Esophagus (tissue), 2 donors: Measurements from ENCODE around the gene ALPP. TPM values are rescaled to one million over a fixed set of nuclear protein-coding genes. Genes with fewer than 3 reads are reported as not detected.

ENCODE experiments used
- H3K27ac ChIP-seq, 2 donors: one replicate each; pipeline ENCODE4 v1.5.1; 2013; ENCODE audit warnings: low read depth in 2 of 2, mild to moderate bottlenecking in 2 of 2, inconsistent platforms in 1 of 2, low read length in 1 of 2, moderate library complexity in 1 of 2
- H3K27me3 ChIP-seq, 2 donors: one replicate each; pipeline ENCODE4 v1.6.1; 2013; ENCODE audit warnings: low read length in 2 of 2, control low read depth in 1 of 2, mild to moderate bottlenecking in 1 of 2; ENCODE audit not compliant: insufficient read depth in 2 of 2, control insufficient read depth in 1 of 2
- H3K36me3 ChIP-seq, 2 donors: one replicate each; pipeline ENCODE4 v1.6.1; 2013; ENCODE audit warnings: low read length in 1 of 2; ENCODE audit not compliant: control insufficient read depth in 2 of 2, insufficient read depth in 2 of 2
- H3K4me1 ChIP-seq, 2 donors: one replicate each; pipeline ENCODE4 v1.6.1; 2013; ENCODE audit warnings: low read length in 1 of 2; ENCODE audit not compliant: control insufficient read depth in 2 of 2, insufficient read depth in 2 of 2
- H3K4me3 ChIP-seq, 2 donors: one replicate each; pipeline ENCODE4 v1.5.1; 2013; ENCODE audit warnings: low read length in 2 of 2, mild to moderate bottlenecking in 2 of 2, low read depth in 1 of 2, moderate library complexity in 1 of 2
- H3K9me3 ChIP-seq, 2 donors: one replicate each; pipeline ENCODE4 v1.6.1; 2013; ENCODE audit warnings: mild to moderate bottlenecking in 2 of 2, low read depth in 1 of 2, low read length in 1 of 2, moderate library complexity in 1 of 2; ENCODE audit not compliant: control insufficient read depth in 2 of 2, insufficient read depth in 1 of 2
- WGBS, 2 donors: extraction: QIAGEN DNeasy Blood & Tissue Kit; methylation state at CpG; one replicate each; pipeline ENCODE4 v1.1.7; 2013; 5-methylcytosine and 5-hydroxymethylcytosine counted together
- polyA plus RNA-seq, 2 donors: library from polyadenylated mRNA; stranded (reverse); fragments of 200-250 nt; gene quantifications; one replicate each; pipeline ENCODE4 v1.2.3, GENCODE V29; 2013
- donor health status: healthy with polysubstance abuse.
- donor health status: Bipolar disorder and iron deficiency.

The ALPP gene
- polyA plus RNA-seq, 2 donors: not detected

GRCh38 chr2:232349946-232350635 lies 28.5 kb upstream of the ALPP start:
- Histone ChIP-seq H3K9me3 (no peaks in the 10 kb centered on the region), H3K4me1 (peaks cover 5 to 17% of the 10 kb centered on the region in 2 donors), H3K27me3 (peaks cover 0 to 26% of the 10 kb centered on the region in 2 donors), H3K27ac (no peak overlapping the region), H3K4me3 (no peak overlapping the region), H3K36me3 (no peaks in the 10 kb centered on the region)
- WGBS, 2 donors: 67% methylated on average over 14 of the region's 14 CpGs

- H3K36me3 ChIP-seq: no peaks in the 10 kb centered on the region
- peaks cover 0 to 26% of the 10 kb centered on the region in 2 donors for H3K27me3 ChIP-seq
- peaks cover 5 to 17% of the 10 kb centered on the region in 2 donors for H3K4me1 ChIP-seq
- no peaks in the 10 kb centered on the region for H3K9me3 ChIP-seq
- H3K4me3 ChIP-seq: peak overlapping the region in 1 of 2 donors; percentile 5
- 10 to 11% methylated on average over 76 of the region's 76 CpGs for WGBS, 2 donors
- H3K27ac ChIP-seq: no peak overlapping the region
Measured at GRCh38 chr2:232350804-232351685, 27.5 kb upstream of the ALPP start.

- no peak overlapping the region for H3K4me3 ChIP-seq
- peaks cover 0 to 26% of the 10 kb centered on the region in 2 donors for H3K27me3 ChIP-seq
- 20 to 23% methylated on average over 59 to 73 of the region's 73 CpGs for WGBS, 2 donors
Measured at GRCh38 chr2:232351686-232352510, 26.7 kb upstream of the ALPP start.

GRCh38 chr2:232352511-232353091 lies 25.9 kb upstream of the ALPP start:
- peaks cover 0 to 26% of the 10 kb centered on the region in 2 donors for H3K27me3 ChIP-seq
- no peaks in the 10 kb centered on the region for H3K36me3 ChIP-seq
- no peaks in the 10 kb centered on the region for H3K9me3 ChIP-seq
- peaks cover 5 to 17% of the 10 kb centered on the region in 2 donors for H3K4me1 ChIP-seq
- WGBS, 2 donors: 45 to 62% methylated on average over 30 to 39 of the region's 39 CpGs
- no peak overlapping the region for H3K4me3 ChIP-seq
- H3K27ac ChIP-seq: no peak overlapping the region

More at GRCh38 chr2:232351686-232352510, 26.7 kb upstream of the ALPP start:
- no peak overlapping the region for H3K27ac ChIP-seq
- H3K36me3 ChIP-seq: no peaks in the 10 kb centered on the region
- H3K9me3 ChIP-seq: no peaks in the 10 kb centered on the region
- peaks cover 5 to 17% of the 10 kb centered on the region in 2 donors for H3K4me1 ChIP-seq

GRCh38 chr2:232353096-232353495 lies 25.5 kb upstream of the ALPP start:
- H3K9me3 ChIP-seq: no peaks in the 10 kb centered on the region
- peaks cover 0 to 26% of the 10 kb centered on the region in 2 donors for H3K27me3 ChIP-seq
- peaks cover 5 to 17% of the 10 kb centered on the region in 2 donors for H3K4me1 ChIP-seq
- no peaks in the 10 kb centered on the region for H3K36me3 ChIP-seq
- H3K27ac ChIP-seq: no peak overlapping the region
- 88 to 89% methylated on average over 8 of the region's 8 CpGs for WGBS, 2 donors
- no peak overlapping the region for H3K4me3 ChIP-seq

GRCh38 chr2:232353660-232354059 lies 24.9 kb upstream of the ALPP start:
- Histone ChIP-seq H3K27ac (no peak overlapping the region), H3K27me3 (peaks cover 0 to 26% of the 10 kb centered on the region in 2 donors), H3K4me3 (no peak overlapping the region), H3K4me1 (peaks cover 5 to 17% of the 10 kb centered on the region in 2 donors), H3K36me3 (no peaks in the 10 kb centered on the region), H3K9me3 (no peaks in the 10 kb centered on the region)
- 87 to 88% methylated on average over 7 of the region's 7 CpGs for WGBS, 2 donors

GRCh38 chr2:232354069-232354468 lies 24.5 kb upstream of the ALPP start:
- WGBS, 2 donors: 83 to 93% methylated on average over 5 of the region's 5 CpGs

GRCh38 chr2:232361646-232362045 lies 16.9 kb upstream of the ALPP start:
- no peak overlapping the region for H3K27ac ChIP-seq
- no peaks in the 10 kb centered on the region for H3K36me3 ChIP-seq
- no peaks in the 10 kb centered on the region for H3K9me3 ChIP-seq
- 93 to 94% methylated on average over 5 of the region's 5 CpGs for WGBS, 2 donors
- H3K4me3 ChIP-seq: no peak overlapping the region
- H3K27me3 ChIP-seq: no peaks in the 10 kb centered on the region
- peaks cover 0 to 2% of the 10 kb centered on the region in 2 donors for H3K4me1 ChIP-seq

More at GRCh38 chr2:232354069-232354468, 24.5 kb upstream of the ALPP start:
- peaks cover 5 to 16% of the 10 kb centered on the region in 2 donors for H3K4me1 ChIP-seq
- H3K27ac ChIP-seq: no peak overlapping the region
- H3K4me3 ChIP-seq: no peak overlapping the region
- H3K27me3 ChIP-seq: peaks cover 0 to 26% of the 10 kb centered on the region in 2 donors
- no peaks in the 10 kb centered on the region for H3K36me3 ChIP-seq
- no peaks in the 10 kb centered on the region for H3K9me3 ChIP-seq
